ENCODE data around the gene PLPP1. TPM values are rescaled to one million over a fixed set of nuclear protein-coding genes. Genes with fewer than 3 reads are reported as not detected.

The PLPP1 gene
- total RNA-seq, 2 experiments from 2014 or later: 21.3 to 23.1 TPM

DNA sequence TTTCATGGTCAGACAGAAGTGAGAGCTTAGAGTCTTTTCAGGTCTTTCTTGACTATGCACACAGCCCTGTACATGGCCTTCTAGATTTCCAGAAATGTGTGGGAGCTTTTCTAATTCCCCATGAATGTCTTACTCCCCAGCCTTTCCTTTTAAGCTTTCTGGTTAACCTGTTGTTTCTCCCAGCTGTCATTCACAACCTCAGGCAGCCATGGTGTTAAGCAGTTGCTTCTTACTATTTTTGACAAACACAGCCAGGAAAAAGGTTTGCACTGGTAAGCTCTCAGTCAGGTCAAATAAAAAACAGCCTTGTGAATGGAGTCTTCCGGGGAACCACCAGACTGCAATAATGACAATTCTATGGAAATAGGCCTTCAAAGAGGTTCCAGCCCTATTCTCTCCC lies 142.1 kb downstream of the PLPP1 start:
- Mint-ChIP-seq H3K9me3 (peaks cover 3% of the 10 kb centered on the region), H3K27me3 (no peaks in the 10 kb centered on the region), H3K27ac (no peak overlapping the region), H3K4me3 (no peak overlapping the region), H3K4me1 (peaks cover 2% of the 10 kb centered on the region), H3K36me3 (peaks cover 50% of the 10 kb centered on the region)
- DNase-seq: no peak

DNA sequence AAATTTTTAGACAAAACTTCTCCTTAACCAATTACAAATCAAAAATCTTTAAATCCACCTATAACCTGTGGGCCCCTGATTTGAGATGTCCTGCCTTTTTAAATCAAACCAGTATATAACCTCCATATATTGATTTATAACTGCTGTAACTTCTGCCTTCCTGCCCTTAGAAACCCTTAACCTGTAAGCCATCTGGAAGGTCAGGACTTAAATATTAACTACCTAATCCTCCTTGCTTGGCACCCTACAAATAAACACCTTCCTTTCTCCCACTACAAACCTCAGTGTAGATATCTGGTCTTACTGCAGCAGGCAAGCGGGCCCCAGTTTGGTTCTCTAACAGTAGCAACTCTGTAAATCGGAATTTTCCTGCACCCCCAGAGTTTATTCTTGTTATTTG lies 143.1 kb downstream of the PLPP1 start:
- H3K9me3 Mint-ChIP-seq: peaks cover 3% of the 10 kb centered on the region
- peaks cover 52% of the 10 kb centered on the region for H3K36me3 Mint-ChIP-seq
- H3K4me3 Mint-ChIP-seq: no peak overlapping the region
- H3K27ac Mint-ChIP-seq: no peak overlapping the region
- H3K4me1 Mint-ChIP-seq: no peaks in the 10 kb centered on the region
- H3K27me3 Mint-ChIP-seq: no peaks in the 10 kb centered on the region
- no peak for DNase-seq

DNA sequence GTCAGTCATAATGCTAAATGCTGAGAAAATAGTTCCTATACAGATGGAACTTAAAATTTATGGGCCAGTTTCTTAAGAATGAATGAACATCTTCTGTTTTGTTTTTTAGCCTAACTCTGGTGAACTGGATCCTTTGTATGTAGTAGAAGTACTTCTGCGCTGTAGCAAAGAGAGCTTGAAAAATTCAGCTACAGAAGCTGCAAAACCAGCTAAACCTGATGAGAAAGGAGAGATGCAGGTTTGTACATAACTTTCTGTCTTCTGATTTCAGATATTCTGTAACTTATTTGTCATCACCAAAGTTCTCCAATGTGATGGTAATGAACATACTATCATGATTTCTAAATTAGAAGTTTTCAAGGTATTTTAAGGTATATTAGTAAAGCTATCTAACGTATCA lies 146.9 kb downstream of the PLPP1 start:
- Mint-ChIP-seq H3K36me3 (peaks cover 71% of the 10 kb centered on the region), H3K27ac (no peak overlapping the region), H3K4me3 (no peak overlapping the region), H3K27me3 (no peaks in the 10 kb centered on the region), H3K9me3 (peaks cover 13% of the 10 kb centered on the region), H3K4me1 (peaks cover 17% of the 10 kb centered on the region)
- DNase-seq: no peak

DNA sequence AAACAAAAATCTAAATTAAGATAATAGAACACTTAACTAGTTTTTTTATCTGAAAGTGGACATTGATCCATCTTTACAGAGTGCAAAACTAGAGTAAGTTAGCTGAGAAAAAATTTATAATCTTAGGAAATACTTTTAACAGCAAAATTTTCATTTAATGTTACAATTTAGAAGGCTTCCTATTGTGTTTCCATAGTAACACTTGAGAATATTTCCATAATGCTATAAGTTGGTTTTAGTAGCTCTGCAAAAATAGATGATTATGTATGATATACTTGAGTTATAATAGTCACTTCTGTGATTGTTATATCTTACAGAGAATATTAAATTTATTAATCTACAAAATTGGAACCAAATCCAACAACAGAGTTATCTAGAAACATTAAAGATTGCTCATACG lies 148.4 kb downstream of the PLPP1 start:
- H3K36me3 Mint-ChIP-seq: peaks cover 68% of the 10 kb centered on the region

DNA sequence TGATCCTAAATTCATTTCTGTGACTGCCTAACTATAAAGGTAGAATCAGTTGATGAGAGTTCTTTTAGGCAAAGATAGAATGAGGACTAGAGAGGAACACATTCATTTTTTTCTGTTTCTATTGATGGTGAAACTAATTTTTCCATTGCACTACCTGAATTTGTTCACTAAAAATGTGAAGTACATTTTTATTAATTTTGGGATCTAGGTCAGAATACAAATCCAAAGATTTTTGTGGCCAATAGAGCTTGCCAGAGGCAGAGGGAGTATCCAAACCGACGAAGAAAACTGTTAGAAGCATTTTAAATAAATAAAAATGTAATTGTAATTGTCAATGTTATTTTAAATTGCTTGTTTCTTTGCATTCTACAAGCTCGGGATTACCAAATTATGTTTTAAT lies 148.9 kb downstream of the PLPP1 start:
- no peak overlapping the region for H3K4me3 Mint-ChIP-seq
- peaks cover 67% of the 10 kb centered on the region for H3K36me3 Mint-ChIP-seq
- H3K27ac Mint-ChIP-seq: no peak overlapping the region
- peaks cover 17% of the 10 kb centered on the region for H3K4me1 Mint-ChIP-seq
- no peaks in the 10 kb centered on the region for H3K27me3 Mint-ChIP-seq
- peaks cover 20% of the 10 kb centered on the region for H3K9me3 Mint-ChIP-seq
- no peak for DNase-seq

More for the DNA sequence above, 148.4 kb downstream of the PLPP1 start:
- Mint-ChIP-seq H3K27me3 (no peaks in the 10 kb centered on the region), H3K4me3 (no peak overlapping the region), H3K4me1 (peaks cover 17% of the 10 kb centered on the region), H3K9me3 (peaks cover 20% of the 10 kb centered on the region), H3K27ac (no peak overlapping the region)
- no peak for DNase-seq

DNA sequence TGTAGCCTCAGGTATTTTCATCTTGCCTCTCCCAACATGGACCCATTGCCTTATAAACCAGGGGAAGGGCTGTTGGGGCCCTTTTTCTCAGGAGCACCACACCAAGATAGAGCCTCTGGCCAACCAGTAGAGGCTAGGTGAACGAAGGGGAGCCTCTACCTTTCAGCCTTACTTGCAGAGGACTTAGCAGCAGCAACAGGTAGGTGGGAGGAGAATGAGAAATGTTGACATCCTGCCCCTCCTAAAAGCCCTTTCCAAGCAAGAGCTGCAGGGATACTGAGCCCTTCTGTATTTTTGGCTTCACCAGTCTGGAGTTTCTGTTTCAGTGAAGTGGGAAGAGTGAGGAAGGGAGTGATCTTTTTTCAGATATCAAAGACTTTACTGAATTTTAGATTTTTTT lies 149.5 kb downstream of the PLPP1 start:
- Mint-ChIP-seq H3K27me3 (no peaks in the 10 kb centered on the region), H3K9me3 (peaks cover 20% of the 10 kb centered on the region), H3K36me3 (peaks cover 67% of the 10 kb centered on the region)

DNA sequence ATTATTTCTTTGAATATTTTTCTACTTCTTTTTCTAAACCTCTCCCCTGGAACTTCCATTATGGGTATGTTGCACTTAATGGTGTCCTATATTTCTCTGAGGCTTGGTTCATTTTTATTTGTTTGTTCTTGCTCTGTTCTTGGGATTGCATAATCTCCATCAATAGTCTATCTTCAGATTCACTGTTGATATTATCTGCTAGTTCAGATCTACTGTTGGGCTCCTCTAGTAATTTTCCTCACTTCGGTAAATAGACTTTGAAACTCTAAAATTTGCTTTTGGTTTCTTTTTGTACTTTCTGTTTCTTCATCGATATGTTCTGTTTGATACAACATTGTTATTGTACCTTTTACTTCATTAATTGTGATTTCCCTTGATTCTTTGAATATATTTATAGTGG lies 150.7 kb downstream of the PLPP1 start:
- no peak for DNase-seq
- Mint-ChIP-seq H3K9me3 (peaks cover 20% of the 10 kb centered on the region), H3K27ac (no peak overlapping the region), H3K36me3 (peaks cover 68% of the 10 kb centered on the region), H3K27me3 (no peaks in the 10 kb centered on the region), H3K4me1 (peaks cover 17% of the 10 kb centered on the region), H3K4me3 (no peak overlapping the region)

More for the DNA sequence above, 149.5 kb downstream of the PLPP1 start:
- Mint-ChIP-seq H3K4me1 (peaks cover 17% of the 10 kb centered on the region), H3K4me3 (no peak overlapping the region), H3K27ac (no peak overlapping the region)
- no peak for DNase-seq

DNA sequence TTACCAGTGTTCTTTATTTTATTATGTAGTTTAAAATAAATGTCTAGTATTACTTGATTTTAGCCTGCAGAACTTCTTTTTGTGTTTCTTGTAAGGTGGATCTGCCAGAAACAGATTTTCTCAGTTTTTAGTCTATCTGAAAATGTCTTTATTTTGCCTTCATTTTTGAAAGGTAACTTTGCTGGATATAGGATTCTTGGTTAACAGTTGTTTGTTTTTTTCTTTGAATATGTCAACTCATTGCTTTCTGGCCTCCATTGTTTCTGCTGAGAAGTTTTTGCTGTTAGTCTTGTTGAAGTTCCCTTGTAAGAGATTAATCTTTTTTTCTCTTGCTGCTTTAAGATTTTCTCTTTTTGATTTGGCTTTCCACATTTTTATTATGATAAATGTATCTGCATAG lies 151.5 kb downstream of the PLPP1 start:
- H3K4me3 Mint-ChIP-seq: no peak overlapping the region
- no peaks in the 10 kb centered on the region for H3K27me3 Mint-ChIP-seq
- DNase-seq: no peak
- H3K36me3 Mint-ChIP-seq: peaks cover 69% of the 10 kb centered on the region
- H3K4me1 Mint-ChIP-seq: peaks cover 17% of the 10 kb centered on the region
- H3K9me3 Mint-ChIP-seq: peaks cover 20% of the 10 kb centered on the region
- H3K27ac Mint-ChIP-seq: no peak overlapping the region

DNA sequence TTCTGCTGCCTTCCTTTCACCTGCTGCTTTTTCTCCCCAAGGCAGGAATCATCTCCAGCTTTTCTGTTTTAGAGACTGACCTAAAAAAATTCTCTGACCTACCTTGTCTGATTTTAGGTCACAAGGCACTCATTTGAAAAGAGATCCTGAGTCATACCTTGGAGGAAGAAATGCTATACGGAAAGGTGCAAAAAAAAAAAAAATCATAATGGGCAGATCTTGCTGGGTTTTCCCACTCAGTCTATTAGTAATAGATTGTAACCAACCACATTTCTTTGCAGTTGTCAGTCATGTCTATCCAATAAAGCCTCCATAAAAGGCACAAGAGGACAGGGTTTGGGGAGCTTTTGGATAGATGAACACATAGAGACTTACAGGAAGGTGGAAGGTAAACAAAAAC lies 157.0 kb downstream of the PLPP1 start:
- H3K4me3 Mint-ChIP-seq: no peak overlapping the region
- H3K9me3 Mint-ChIP-seq: peaks cover 16% of the 10 kb centered on the region
- peak overlapping the region; percentile 6 for H3K27ac Mint-ChIP-seq
- H3K36me3 Mint-ChIP-seq: peaks cover 68% of the 10 kb centered on the region
- no peaks in the 10 kb centered on the region for H3K27me3 Mint-ChIP-seq
- H3K4me1 Mint-ChIP-seq: no peaks in the 10 kb centered on the region
- DNase-seq: no peak

Other genes with a start within 250 kb of the PLPP1 start
- 10 to 100 TPM; 19.1 TPM for gene DHX29, start 227.3 kb downstream of the PLPP1 start, total RNA-seq
- 100 to 1,000 TPM in 1 of 2 experiments, 10 to 100 TPM in 1; 96.6 to 107 TPM for gene MTREX, start 227.0 kb downstream of the PLPP1 start, total RNA-seq
- gene SLC38A9, start 177.4 kb upstream of the PLPP1 start, total RNA-seq: 10 to 100 TPM; 14.4 to 15.6 TPM
- gene DDX4, start 203.1 kb upstream of the PLPP1 start, total RNA-seq: not detected

Measured in activated naive CD8-positive, alpha-beta T cell treated with anti-CD3 and anti-CD28 coated beads for 36 hours (primary cell).